Activated naive CD8-positive, alpha-beta T cell treated with anti-CD3 and anti-CD28 coated beads for 36 hours (primary cell): ENCODE results near the gene NWD2. TPM values are rescaled to one million over a fixed set of nuclear protein-coding genes. Genes with fewer than 3 reads are reported as not detected.
"Not testable (repeated sequence)": the region's sequence is repeated elsewhere in the genome, so short reads cannot be mapped to it uniquely, and the experiment has no call there.

Experiments
- DNase-seq: peaks from one replicate; pipeline ENCODE4 v3.0.0; 2021
- H3K27ac Mint-ChIP-seq: one replicate; pipeline ENCODE4 v1.8.0; 2022; ENCODE audit warnings: mild to moderate bottlenecking, moderate library complexity, mixed read lengths
- H3K27me3 Mint-ChIP-seq: one replicate; pipeline ENCODE4 v1.8.0; 2022; ENCODE audit warnings: mild to moderate bottlenecking, mixed read lengths
- H3K36me3 Mint-ChIP-seq: one replicate; pipeline ENCODE4 v1.8.0; 2021; ENCODE audit warnings: mild to moderate bottlenecking, mixed read lengths
- H3K4me1 Mint-ChIP-seq: one replicate; pipeline ENCODE4 v1.8.0; 2021; ENCODE audit warnings: mixed read lengths
- H3K4me3 Mint-ChIP-seq: one replicate; pipeline ENCODE4 v1.8.0; 2022; ENCODE audit warnings: mild to moderate bottlenecking, moderate library complexity, mixed read lengths
- H3K9me3 Mint-ChIP-seq: one replicate; pipeline ENCODE4 v1.8.0; 2022; ENCODE audit warnings: mixed read lengths
- total RNA-seq, 2 experiments: library from RNA; stranded (reverse); gene quantifications; one replicate each; pipeline ENCODE4 v1.2.3, GENCODE V29; 2021

NWD2 gene
- total RNA-seq, 2 experiments from 2014 or later = not detected

- not testable (repeated sequence) for H3K27me3 Mint-ChIP-seq, H3K4me3 Mint-ChIP-seq, H3K4me1 Mint-ChIP-seq, H3K27ac Mint-ChIP-seq, H3K36me3 Mint-ChIP-seq, DNase-seq
- peaks cover 26% of the 10 kb centered on the region for H3K9me3 Mint-ChIP-seq
Observed at GRCh38 chr4:37495353-37495752, 250.8 kb downstream of the NWD2 start.
